Neural cell (in vitro differentiated cells): ENCODE data around the gene RTN4R.

Experiments used
- CTCF ChIP-seq: fragments of 450-650 bp; IDR thresholded peaks from 2 replicates; pipeline ENCODE4 v1.5.1; 2014; ENCODE audit warnings: antibody characterized with exemption, mild to moderate bottlenecking, moderate library complexity; ENCODE audit not compliant: poor library complexity, severe bottlenecking
- EP300 ChIP-seq: fragments of 450-650 bp; conservative IDR thresholded peaks from 2 replicates; pipeline ENCODE4 v1.6.1; 2014; ENCODE audit warnings: antibody characterized with exemption, mild to moderate bottlenecking, moderate library complexity; ENCODE audit not compliant: poor library complexity, severe bottlenecking
- EZH2 ChIP-seq: fragments of 200-600, 300-800 bp; shearing (Covaris generic), sonication (generic); IDR thresholded peaks from 2 replicates; pipeline ENCODE4 v1.6.1; 2014; ENCODE audit warnings: antibody characterized with exemption, low read length, borderline replicate concordance, mild to moderate bottlenecking; ENCODE audit not compliant: insufficient read depth, poor library complexity, severe bottlenecking
- POLR2AphosphoS5 ChIP-seq: IDR thresholded peaks from 2 replicates; pipeline ENCODE4 v1.6.1; 2012
- RAD21 ChIP-seq: fragments of 450-650 bp; conservative IDR thresholded peaks from 2 replicates; pipeline ENCODE4 v1.6.1; 2014; ENCODE audit warnings: antibody characterized with exemption, mild to moderate bottlenecking, moderate library complexity
- REST ChIP-seq: IDR thresholded peaks from 2 replicates; pipeline ENCODE4 v1.6.1; 2012; ENCODE audit warnings: borderline replicate concordance
- SMC3 ChIP-seq: fragments of 450-650 bp; conservative IDR thresholded peaks from 2 replicates; pipeline ENCODE4 v1.6.1; 2014; ENCODE audit warnings: antibody characterized with exemption, mild to moderate bottlenecking, moderate library complexity; ENCODE audit not compliant: poor library complexity
- TAF1 ChIP-seq: IDR thresholded peaks from 2 replicates; pipeline ENCODE4 v1.6.1; 2012; ENCODE audit warnings: low read depth

GRCh38 chr22:20209761-20210250, 58.3 kb downstream of the RTN4R start:
- TF ChIP-seq TAF1 (no peak), CTCF (no peak), RAD21 (no peak), REST (no peak), POLR2AphosphoS5 (no peak), SMC3 (no peak), EP300 (no peak), EZH2 (no peak)
